ENCODE results near the gene FAM171A2.
"Not testable (repeated sequence)": the region's sequence is repeated elsewhere in the genome, so short reads cannot be mapped to it uniquely, and the experiment has no call there.

The FAM171A2 gene

GRCh38 chr17:44376124-44376523, 12.5 kb upstream of the FAM171A2 start:
- peak; percentile 63 for TF ChIP-seq CTCF (IDR thresholded peaks at IDR 0.05; ENCODE audit: insufficient read depth, low read depth, low read length, missing control alignments)
- no peak overlapping the region for H3K4me3 ChIP-seq (ENCODE audit: low read depth, low read length)
- no peak for DNase-seq (ENCODE audit: low read depth)

- H3K4me3 ChIP-seq (ENCODE audit: low read depth, low read length): no peak overlapping the region
- no peak for TF ChIP-seq CTCF (IDR thresholded peaks at IDR 0.05; ENCODE audit: insufficient read depth, low read depth, low read length, missing control alignments)
- DNase-seq (ENCODE audit: low read depth): no peak
Measured at GRCh38 chr17:44375196-44376017, 11.8 kb upstream of the FAM171A2 start.

- DNase-seq (ENCODE audit: low read depth): no peak
- no peak for TF ChIP-seq CTCF (IDR thresholded peaks at IDR 0.05; ENCODE audit: insufficient read depth, low read depth, low read length, missing control alignments)
- H3K4me3 ChIP-seq (ENCODE audit: low read depth, low read length): no peak overlapping the region
Measured at GRCh38 chr17:44374306-44375195, 10.9 kb upstream of the FAM171A2 start.

GRCh38 chr17:44372036-44372435, 8.4 kb upstream of the FAM171A2 start:
- no peak for TF ChIP-seq CTCF (IDR thresholded peaks at IDR 0.05; ENCODE audit: insufficient read depth, low read depth, low read length, missing control alignments)
- H3K4me3 ChIP-seq (ENCODE audit: low read depth, low read length): no peak overlapping the region
- no peak for DNase-seq (ENCODE audit: low read depth)

GRCh38 chr17:44369414-44370023, 5.9 kb upstream of the FAM171A2 start:
- DNase-seq (ENCODE audit: low read depth); H3K4me3 ChIP-seq (ENCODE audit: low read depth, low read length): not testable (repeated sequence)

GRCh38 chr17:44368391-44369243, 5.0 kb upstream of the FAM171A2 start:
- not testable (repeated sequence) for DNase-seq (ENCODE audit: low read depth); H3K4me3 ChIP-seq (ENCODE audit: low read depth, low read length)

GRCh38 chr17:44367231-44367979, 3.8 kb upstream of the FAM171A2 start:
- TF ChIP-seq CTCF (IDR thresholded peaks at IDR 0.05; ENCODE audit: insufficient read depth, low read depth, low read length, missing control alignments): no peak
- DNase-seq (ENCODE audit: low read depth): no peak
- H3K4me3 ChIP-seq (ENCODE audit: low read depth, low read length): no peak overlapping the region

- H3K4me3 ChIP-seq (ENCODE audit: low read depth, low read length); DNase-seq (ENCODE audit: low read depth): not testable (repeated sequence)
Measured at GRCh38 chr17:44365051-44365450, 1.4 kb upstream of the FAM171A2 start.
